T-cell (primary cell): ENCODE measurements around the gene MYL4. TPM values are rescaled to one million over a fixed set of nuclear protein-coding genes. Genes with fewer than 3 reads are reported as not detected.

Experiments
- ATAC-seq, 4 experiments: fragments of 200-7000 bp in 3 of 4; fragments of 150-1000 bp in 1 of 4; cut with Tn5 transposase; replicated peaks in 1 of 4; 1 replicate in 3 of 4; 2 replicates in 1 of 4; pipeline ENCODE4 v1.10.0; 2021; ENCODE audit warnings: moderate library complexity in 3 of 4, mild to moderate bottlenecking in 2 of 4, moderate number of reproducible peaks in 1 of 4
- CTCF ChIA-PET, 2 donors: fragments of 300-600 bp; sonication (Branson Sonifier 250); formaldehyde crosslinking; loops; one replicate each; lab custom pipeline; 2022; ENCODE audit warnings: antibody characterized with exemption in 2 of 2; lab: Charles Lee
- POLR2A ChIA-PET, 2 donors: fragments of 300-600 bp; sonication (Branson Sonifier 250); formaldehyde crosslinking; loops; one replicate each; lab custom pipeline; 2022; ENCODE audit warnings: antibody characterized with exemption in 2 of 2; lab: Charles Lee
- DNase-seq, 35 experiments: peaks; one replicate each; pipeline versions ENCODE4 v3.0.0 to v3.0.0-alpha.2; 2013 to 2023
- H3K27ac ChIP-seq: one replicate; pipeline ENCODE4 v1.5.1; 2013; ENCODE audit warnings: low read length
- H3K27me3 ChIP-seq, 2 experiments: replicated peaks in 1 of 2; 1 replicate in 1 of 2; 2 replicates in 1 of 2; pipeline versions ENCODE4 v1.6.1 to v1.7.0; 2013; ENCODE audit warnings: low read length in 1 of 2, mixed read lengths in 1 of 2; ENCODE audit not compliant: control insufficient read depth in 2 of 2, insufficient read depth in 2 of 2; ENCODE audit errors: extremely low read depth in 1 of 2
- H3K36me3 ChIP-seq, 2 donors: 1 replicate in 1 of 2; 2 replicates in 1 of 2; pipeline versions ENCODE4 v1.6.1 to v1.7.0; 2013; ENCODE audit warnings: low read length in 1 of 2; ENCODE audit not compliant: control insufficient read depth in 2 of 2, insufficient read depth in 1 of 2; ENCODE audit errors: extremely low read depth in 1 of 2
- H3K4me1 ChIP-seq, 2 experiments: 1 replicate in 1 of 2; 2 replicates in 1 of 2; pipeline versions ENCODE4 v1.6.1 to v1.7.0; 2013; ENCODE audit warnings: low read length in 2 of 2, mixed read lengths in 1 of 2; ENCODE audit not compliant: insufficient read depth in 2 of 2, control insufficient read depth in 1 of 2; ENCODE audit errors: extremely low read depth in 1 of 2
- H3K4me3 ChIP-seq, 2 donors: 1 replicate in 1 of 2; 2 replicates in 1 of 2; pipeline versions ENCODE4 v1.5.1 to v1.7.0; 2013; ENCODE audit warnings: mild to moderate bottlenecking in 2 of 2, low read length in 1 of 2, moderate library complexity in 1 of 2; ENCODE audit not compliant: control insufficient read depth in 1 of 2; ENCODE audit errors: extremely low read depth in 1 of 2
- H3K9me3 ChIP-seq: 2 replicates; pipeline ENCODE4 v1.7.0; 2013
- H3K27ac Mint-ChIP-seq, 2 donors: one replicate each; pipeline ENCODE4 v1.8.0; 2020 to 2021; ENCODE audit warnings: mild to moderate bottlenecking in 2 of 2, mixed read lengths in 2 of 2
- H3K27me3 Mint-ChIP-seq, 2 donors: one replicate each; pipeline ENCODE4 v1.8.0; 2021 to 2022; ENCODE audit warnings: mixed read lengths in 2 of 2
- H3K36me3 Mint-ChIP-seq: one replicate; pipeline ENCODE4 v1.8.0; 2021; ENCODE audit warnings: mixed read lengths
- H3K4me1 Mint-ChIP-seq, 3 donors: one replicate each; pipeline ENCODE4 v1.8.0; 2020 to 2022; ENCODE audit warnings: mixed read lengths in 3 of 3, mild to moderate bottlenecking in 1 of 3
- H3K4me3 Mint-ChIP-seq, 3 donors: one replicate each; pipeline ENCODE4 v1.8.0; 2020 to 2022; ENCODE audit warnings: mild to moderate bottlenecking in 3 of 3, mixed read lengths in 3 of 3, moderate library complexity in 3 of 3
- H3K9me3 Mint-ChIP-seq, 3 donors: one replicate each; pipeline ENCODE4 v1.8.0; 2020 to 2022; ENCODE audit warnings: mixed read lengths in 3 of 3
- WGBS: methylation state at CpG from one replicate; pipeline ENCODE4 v1.1.5; 2013; ENCODE audit warnings: missing lambda C conversion rate; ENCODE audit not compliant: insufficient coverage; 5-methylcytosine and 5-hydroxymethylcytosine counted together
- total RNA-seq, 35 experiments: library from RNA in 6 of 35; stranded (reverse) in 6 of 35; fragments of 120-200 nt in 1 of 35; gene quantifications; one replicate each; pipeline versions ENCODE4 v1.2.1 to v1.2.4 and lab custom pipeline; 2013 to 2026

The MYL4 gene
- total RNA-seq, 5 donors from 2014 or later (not counting 1 experiment from before 2014, with no cell fraction given), result not detected

GRCh38 chr17:47244697-47245096, 35.5 kb downstream of the MYL4 start:
- Histone ChIP-seq H3K4me3 (no peak overlapping the region), H3K4me1 (peaks cover 0 to 3% of the 10 kb centered on the region in 2 experiments), H3K36me3 (no peaks in the 10 kb centered on the region), H3K9me3 (no peaks in the 10 kb centered on the region), H3K27me3 (peaks cover 0 to 8% of the 10 kb centered on the region in 2 experiments), H3K27ac (no peak overlapping the region)
- POLR2A ChIA-PET, result no interaction called here
- Mint-ChIP-seq H3K4me3 (no peak overlapping the region), H3K27me3 (peaks cover 19 to 22% of the 10 kb centered on the region in 2 donors), H3K36me3 (no peaks in the 10 kb centered on the region), H3K4me1 (peaks cover 0 to 10% (median 5%) of the 10 kb centered on the region in 3 donors), H3K9me3 (no peaks in the 10 kb centered on the region), H3K27ac (no peak overlapping the region)
- no peak for ATAC-seq
- no CpG with 5 or more reads among the region's 2 CpGs for WGBS
- no peak for DNase-seq
- CTCF ChIA-PET, result no interaction called here

GRCh38 chr17:47246120-47246519, 37.0 kb downstream of the MYL4 start:
- Mint-ChIP-seq H3K9me3 (no peaks in the 10 kb centered on the region), H3K4me1 (no peaks in the 10 kb centered on the region), H3K36me3 (no peaks in the 10 kb centered on the region), H3K27me3 (peaks cover 22 to 24% of the 10 kb centered on the region in 2 donors), H3K4me3 (no peak overlapping the region), H3K27ac (no peak overlapping the region)
- Histone ChIP-seq H3K9me3 (no peaks in the 10 kb centered on the region), H3K4me3 (no peak overlapping the region), H3K4me1 (no peaks in the 10 kb centered on the region), H3K36me3 (no peaks in the 10 kb centered on the region), H3K27me3 (peaks cover 0 to 8% of the 10 kb centered on the region in 2 experiments), H3K27ac (no peak overlapping the region)
- ChIA-PET POLR2A (interaction anchor here in 1 of 2 donors (0.7 kb wide), 1 partner anchor 649 kb away, joined by 3 read pairs; no protein-coding TSS in a partner anchor), CTCF (no interaction called here)
- ATAC-seq (no peak), DNase-seq (no peak)
- WGBS, result no CpG with 5 or more reads among the region's 2 CpGs

GRCh38 chr17:47250855-47251254, 41.7 kb downstream of the MYL4 start:
- Histone ChIP-seq H3K36me3 (no peaks in the 10 kb centered on the region), H3K27ac (no peak overlapping the region), H3K27me3 (peaks cover 6 to 30% of the 10 kb centered on the region in 2 experiments), H3K4me1 (peaks cover 0 to 9% of the 10 kb centered on the region in 2 experiments), H3K4me3 (no peak overlapping the region), H3K9me3 (no peaks in the 10 kb centered on the region)
- POLR2A ChIA-PET, result interaction anchor here (0.6 kb wide), 2 partner anchors 39 to 186 kb away, joined by 3 read pairs; no protein-coding TSS in a partner anchor
- H3K36me3 Mint-ChIP-seq, result no peaks in the 10 kb centered on the region
- no peak for DNase-seq
- CTCF ChIA-PET, result no interaction called here
- H3K27me3 Mint-ChIP-seq, result peaks cover 29 to 35% of the 10 kb centered on the region in 2 donors
- no CpG with 5 or more reads among the region's 2 CpGs for WGBS
- ATAC-seq, result no peak
- no peaks in the 10 kb centered on the region for H3K9me3 Mint-ChIP-seq
- H3K27ac Mint-ChIP-seq, result no peak overlapping the region
- H3K4me3 Mint-ChIP-seq, result no peak overlapping the region
- H3K4me1 Mint-ChIP-seq, result peaks cover 12 to 15% (median 12%) of the 10 kb centered on the region in 3 donors

- no peaks in the 10 kb centered on the region for H3K36me3 ChIP-seq
- peaks cover 12 to 15% (median 12%) of the 10 kb centered on the region in 3 donors for H3K4me1 Mint-ChIP-seq
- no peaks in the 10 kb centered on the region for H3K9me3 ChIP-seq
- H3K27ac ChIP-seq, result no peak overlapping the region
- H3K27me3 Mint-ChIP-seq, result peaks cover 35 to 39% of the 10 kb centered on the region in 2 donors
- no peak overlapping the region for H3K27ac Mint-ChIP-seq
- H3K4me1 ChIP-seq, result peaks cover 0 to 9% of the 10 kb centered on the region in 2 experiments
- H3K27me3 ChIP-seq, result peaks cover 6 to 36% of the 10 kb centered on the region in 2 experiments
- CTCF ChIA-PET, result no interaction called here
- no peak for DNase-seq
- H3K4me3 Mint-ChIP-seq, result no peak overlapping the region
- no peak overlapping the region for H3K4me3 ChIP-seq
- POLR2A ChIA-PET, result interaction anchor here (0.6 kb wide), 2 partner anchors 38 to 186 kb away, joined by 3 read pairs; no protein-coding TSS in a partner anchor
- WGBS, result 60% methylated on average over 1 of the region's 1 CpG
- no peaks in the 10 kb centered on the region for H3K36me3 Mint-ChIP-seq
- no peak for ATAC-seq
- no peaks in the 10 kb centered on the region for H3K9me3 Mint-ChIP-seq
Measured at GRCh38 chr17:47251421-47251940, 42.3 kb downstream of the MYL4 start.

- Mint-ChIP-seq H3K36me3 (no peaks in the 10 kb centered on the region), H3K27ac (no peak overlapping the region), H3K4me1 (peaks cover 12 to 15% (median 12%) of the 10 kb centered on the region in 3 donors), H3K4me3 (peak overlapping the region; percentile 46 to 83 (median 60)), H3K27me3 (peaks cover 38 to 44% of the 10 kb centered on the region in 2 donors), H3K9me3 (no peaks in the 10 kb centered on the region)
- no peak for DNase-seq
- CTCF ChIA-PET, result interaction anchor here in 1 of 2 donors (0.6 kb wide), 1 partner anchor 133 kb away, joined by 4 read pairs; no protein-coding TSS in a partner anchor
- Histone ChIP-seq H3K27ac (no peak overlapping the region), H3K4me3 (no peak overlapping the region), H3K9me3 (no peaks in the 10 kb centered on the region), H3K4me1 (peaks cover 0 to 9% of the 10 kb centered on the region in 2 experiments), H3K27me3 (peaks cover 13 to 36% of the 10 kb centered on the region in 2 experiments), H3K36me3 (no peaks in the 10 kb centered on the region)
- no peak for ATAC-seq
- WGBS, result 100% methylated on average over 1 of the region's 1 CpG
- POLR2A ChIA-PET, result interaction anchor here (0.5 kb wide), 2 partner anchors 37 to 60 kb away, joined by 3 read pairs; no protein-coding TSS in a partner anchor
Measured at GRCh38 chr17:47252209-47252608, 43.1 kb downstream of the MYL4 start.

GRCh38 chr17:47252766-47253512, 43.8 kb downstream of the MYL4 start:
- Mint-ChIP-seq H3K36me3 (no peaks in the 10 kb centered on the region), H3K27ac (no peak overlapping the region), H3K4me3 (peak overlapping the region; percentile 43 to 83 (median 67)), H3K27me3 (peaks cover 45 to 51% of the 10 kb centered on the region in 2 donors), H3K4me1 (peaks cover 12 to 15% (median 12%) of the 10 kb centered on the region in 3 donors), H3K9me3 (no peaks in the 10 kb centered on the region)
- peaks cover 14 to 41% of the 10 kb centered on the region in 2 experiments for H3K27me3 ChIP-seq
- H3K4me1 ChIP-seq, result peaks cover 0 to 9% of the 10 kb centered on the region in 2 experiments
- H3K36me3 ChIP-seq, result no peaks in the 10 kb centered on the region
- CTCF ChIA-PET, result interaction anchor here in 1 of 2 donors (0.6 kb wide), 1 partner anchor 134 kb away, joined by 4 read pairs; no protein-coding TSS in a partner anchor
- H3K4me3 ChIP-seq, result peak overlapping the region; percentile 16 to 38
- DNase-seq (no peak), ATAC-seq (no peak)
- 76% methylated on average over 10 of the region's 10 CpGs for WGBS
- POLR2A ChIA-PET, result no interaction called here
- no peaks in the 10 kb centered on the region for H3K9me3 ChIP-seq
- H3K27ac ChIP-seq, result no peak overlapping the region
